D721Med (cell line): ENCODE measurements around the gene HOXA9.

Experiments
- DNase-seq: peaks from one replicate; pipeline ENCODE4 v3.0.0; 2011; ENCODE audit warnings: low spot score; ENCODE audit not compliant: insufficient read length
- FAIRE-seq: peaks from 2 replicates; lab custom pipeline; 2011; peaks lifted over from hg19 to GRCh38; lab: Jason Lieb, UNC
- CTCF ChIP-seq: IDR thresholded peaks from 2 replicates; pipeline ENCODE4 v1.5.1; 2012; ENCODE audit warnings: mild to moderate bottlenecking, control low read depth; ENCODE audit not compliant: insufficient read depth; ENCODE audit errors: missing control alignments

The HOXA9 gene

GRCh38 chr7:27185854-27186667 lies 20.7 kb upstream of the HOXA9 start:
- TF ChIP-seq CTCF = no peak
- DNase-seq = no peak
- no peak for FAIRE-seq

- FAIRE-seq (no peak), DNase-seq (no peak)
- no peak for TF ChIP-seq CTCF
Observed at GRCh38 chr7:27185013-27185853, 19.9 kb upstream of the HOXA9 start, which contains the start of gene HOXA11. Gene HOXA11, minus strand, starts transcription at chr7:27185232. Its CDS starts 88 bp downstream, at chr7:27185144.

- TF ChIP-seq CTCF = no peak
- DNase-seq (no peak), FAIRE-seq (no peak)
Observed at GRCh38 chr7:27184337-27185012, 19.1 kb upstream of the HOXA9 start.

GRCh38 chr7:27183682-27184336 lies 18.5 kb upstream of the HOXA9 start:
- DNase-seq (no peak), FAIRE-seq (no peak)
- TF ChIP-seq CTCF = no peak

GRCh38 chr7:27182861-27183681 lies 17.7 kb upstream of the HOXA9 start:
- FAIRE-seq (no peak), DNase-seq (no peak)
- TF ChIP-seq CTCF = no peak

GRCh38 chr7:27182285-27182841 lies 17.0 kb upstream of the HOXA9 start:
- FAIRE-seq = no peak
- DNase-seq = no peak
- TF ChIP-seq CTCF = no peak
